GM19463 (cell line): ENCODE measurements around the gene IFNL2.

ENCODE experiments used
- ATAC-seq: cut with Tn5 transposase; IDR thresholded peaks from one replicate; pipeline ENCODE4 v1.9.1; 2021; ENCODE audit warnings: mild to moderate bottlenecking, moderate library complexity; ENCODE audit not compliant: unreplicated experiment

The IFNL2 gene

DNA sequence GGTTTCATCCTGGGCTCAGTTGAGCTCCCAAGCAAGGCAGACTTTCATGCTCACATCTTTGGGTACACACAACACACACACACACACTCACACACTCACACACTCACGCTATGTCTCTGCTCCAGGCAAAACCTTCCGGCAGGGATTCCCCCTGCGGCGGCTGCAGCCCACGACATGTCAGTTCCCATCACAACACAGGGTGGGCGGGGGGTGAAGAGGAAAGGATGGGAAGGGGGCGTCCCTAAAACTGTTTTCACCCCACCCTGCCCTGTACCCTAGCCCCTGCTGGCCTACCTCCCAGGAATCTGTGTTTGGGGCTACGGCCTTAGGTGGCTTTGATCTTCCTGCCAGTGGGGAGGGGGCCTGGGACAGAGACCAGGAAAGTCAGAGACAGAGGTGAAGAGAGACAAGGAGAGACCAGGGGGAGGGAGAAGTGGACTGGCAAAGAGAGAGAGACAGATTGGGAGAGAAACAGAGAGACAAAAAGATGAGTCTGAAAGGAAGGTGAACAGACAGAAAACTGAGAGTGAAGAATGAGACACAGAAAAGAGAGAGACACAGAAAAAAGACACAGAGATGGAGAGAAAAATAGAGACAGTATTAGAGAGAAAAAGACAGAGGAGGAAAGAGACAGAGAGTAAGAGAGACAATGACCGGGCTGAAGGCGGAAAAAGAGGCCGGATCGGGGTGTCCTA lies 48.6 kb downstream of the IFNL2 start:
- no peak for ATAC-seq

DNA sequence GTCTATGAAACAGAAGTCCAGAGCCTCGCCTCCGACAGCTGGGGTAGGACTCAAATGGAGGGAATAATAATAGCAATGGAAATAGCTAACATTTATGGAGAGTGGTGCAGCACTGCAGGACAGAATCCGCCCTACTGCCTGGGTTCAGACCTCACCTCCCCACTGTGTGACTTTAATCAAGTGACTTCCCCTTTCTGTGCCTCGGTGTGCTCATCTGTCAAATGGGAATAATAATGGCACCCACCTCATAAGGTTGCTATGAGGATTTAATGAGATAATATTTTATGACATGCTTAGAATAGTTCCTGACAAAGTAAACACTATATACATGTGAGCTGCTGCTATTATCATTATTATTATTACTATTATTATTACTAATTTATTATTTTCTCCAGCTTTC lies 49.3 kb downstream of the IFNL2 start:
- no peak for ATAC-seq

DNA sequence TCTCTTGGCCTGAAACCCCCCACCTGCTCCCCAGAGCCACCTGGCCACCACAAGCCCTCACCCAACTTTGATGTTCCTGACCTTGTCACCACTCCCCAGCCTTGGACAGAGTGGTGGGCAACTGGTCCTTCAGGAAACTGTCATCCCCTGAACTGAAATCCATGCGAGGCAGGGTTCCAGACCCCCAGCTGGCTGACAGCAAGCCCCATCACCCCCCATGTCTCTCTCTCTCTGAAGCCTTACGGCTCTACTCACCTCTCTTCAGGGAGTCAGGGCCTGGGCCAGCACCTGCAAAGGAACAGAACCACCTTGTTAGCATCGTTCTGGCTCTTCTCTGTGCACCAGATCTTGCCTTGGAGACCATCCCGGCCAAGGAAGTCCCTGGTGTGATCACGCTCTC lies 49.9 kb downstream of the IFNL2 start:
- ATAC-seq = no peak

DNA sequence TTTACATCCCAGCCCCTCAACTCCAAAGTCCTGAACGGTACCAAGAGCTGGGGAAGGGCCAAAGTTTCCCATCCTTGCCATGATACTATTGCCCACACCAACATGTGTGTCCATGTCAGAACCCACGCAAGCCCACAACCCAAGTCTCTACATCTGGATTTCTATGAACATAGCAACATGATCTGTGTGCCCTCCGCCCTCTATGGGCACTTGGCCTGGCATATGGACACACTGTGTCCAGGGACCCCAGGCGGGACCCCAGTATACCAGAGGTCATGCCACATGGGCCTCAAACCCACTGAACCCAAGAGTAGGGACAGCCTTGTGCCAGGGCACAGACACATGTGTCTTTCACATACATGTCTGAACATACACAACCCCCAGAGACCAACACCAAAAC lies 50.5 kb downstream of the IFNL2 start:
- no peak for ATAC-seq

DNA sequence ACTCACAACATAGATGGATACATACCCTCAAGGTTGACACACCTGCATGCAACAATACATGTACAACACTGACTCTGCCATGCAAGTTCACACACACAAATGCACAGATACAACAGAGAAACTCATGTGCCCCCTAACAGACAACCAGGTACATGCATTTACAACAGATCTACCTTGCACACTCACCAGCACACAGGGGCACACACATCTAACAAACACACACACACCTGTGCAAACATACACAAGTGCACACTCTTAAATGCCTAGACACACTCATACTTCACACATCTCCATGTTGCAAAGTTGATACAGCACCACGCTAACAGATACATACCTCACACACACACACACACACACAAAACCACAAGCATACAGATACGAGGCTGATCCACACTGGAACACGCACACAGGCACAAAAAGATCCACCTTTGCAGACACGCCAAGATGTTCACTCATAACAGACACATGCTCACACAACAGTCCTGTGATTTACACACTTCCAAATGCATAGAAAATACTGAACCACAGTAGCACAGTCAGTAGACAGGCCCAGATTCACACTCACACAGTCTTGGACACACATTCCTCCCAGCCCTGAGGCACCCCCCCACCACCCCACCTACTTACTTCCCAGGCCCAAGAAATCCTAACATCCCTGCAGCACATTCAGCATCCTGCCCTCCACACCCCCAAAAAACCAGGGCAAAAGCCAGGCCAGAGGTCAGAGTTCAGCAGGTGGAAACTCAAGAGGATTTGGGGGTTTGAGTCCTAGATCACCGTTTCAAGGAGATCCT lies 51.1 kb downstream of the IFNL2 start:
- no peak for ATAC-seq
